GM19238 (cell line): ENCODE results near the gene CYP24A1.

Experiments
- DNase-seq: peaks from one replicate; pipeline ENCODE4 v3.0.0; 2011; ENCODE audit warnings: low spot score; ENCODE audit not compliant: insufficient read length

CYP24A1 gene

GRCh38 chr20:54203281-54203680, 29.5 kb upstream of the CYP24A1 start:
- no peak for DNase-seq

DNA sequence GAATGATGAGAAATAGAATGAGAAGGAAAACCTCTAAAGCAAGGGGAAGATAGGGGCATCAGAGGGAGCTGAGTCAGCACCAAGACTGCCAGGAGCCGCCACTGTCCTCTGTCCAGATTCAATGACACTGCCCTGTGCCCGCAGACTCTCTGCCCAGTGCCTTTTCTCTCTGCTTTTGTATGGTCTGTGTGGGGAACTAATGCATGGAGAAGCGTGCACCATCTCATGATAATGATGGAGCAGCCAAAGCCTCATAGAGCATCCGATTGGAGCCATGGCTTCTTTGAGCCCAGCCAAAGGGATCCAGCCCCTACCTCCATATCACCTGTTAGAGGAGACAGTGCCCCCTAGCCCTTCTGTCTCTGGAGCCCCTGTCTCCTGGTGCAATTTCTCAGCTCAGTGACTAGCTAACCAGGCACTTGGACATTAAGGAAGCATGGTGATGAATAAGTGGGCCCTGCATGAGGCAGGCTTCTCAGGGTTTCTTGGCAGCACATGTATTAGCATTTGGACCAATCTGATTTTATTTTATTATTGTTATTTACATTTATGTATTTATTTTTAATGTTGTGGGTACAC, 27.6 kb upstream of the CYP24A1 start:
- DNase-seq: no peak

DNA sequence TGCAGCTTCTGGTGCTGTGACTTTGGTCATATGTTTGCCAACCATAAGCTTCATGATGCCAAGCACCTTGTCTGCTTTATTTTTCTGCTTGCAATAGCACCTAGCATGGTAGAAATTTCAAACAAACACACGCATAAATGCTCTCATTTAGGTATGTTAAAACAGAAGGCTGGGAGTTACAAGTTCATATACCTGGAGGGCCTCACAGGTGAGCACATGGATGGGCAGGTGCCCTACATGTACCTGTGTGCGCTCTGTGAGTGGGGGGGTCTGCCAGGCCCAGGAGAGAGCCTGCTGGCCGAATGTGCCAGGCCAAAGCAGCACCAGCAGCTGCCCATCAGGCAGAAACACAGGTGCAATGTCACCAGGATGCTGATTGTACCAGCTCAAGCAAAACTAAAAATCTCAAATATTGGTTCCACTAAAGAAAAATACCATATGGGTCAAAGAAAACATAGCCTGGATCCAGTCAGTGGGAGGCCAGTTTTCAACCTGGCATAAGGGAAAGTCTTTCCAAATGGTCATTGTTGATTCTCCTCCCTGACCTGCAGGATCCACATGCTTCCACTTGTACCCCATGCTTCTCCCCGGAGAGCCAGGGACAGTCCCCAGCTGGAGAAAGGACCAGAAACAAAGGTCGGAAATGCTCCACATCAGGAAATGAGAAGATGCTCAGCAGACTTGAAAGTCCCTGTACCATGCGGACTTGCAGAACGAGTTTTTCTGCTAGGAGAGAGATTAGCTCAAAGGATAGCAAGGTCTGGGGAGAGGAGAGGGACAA, 26.9 kb upstream of the CYP24A1 start:
- DNase-seq: no peak

- DNase-seq: peak; percentile 27
Measured at GRCh38 chr20:54199721-54200176, 26.0 kb upstream of the CYP24A1 start.

- DNase-seq: no peak
Measured at GRCh38 chr20:54199283-54199682, 25.5 kb upstream of the CYP24A1 start.

GRCh38 chr20:54197621-54198604, 24.1 kb upstream of the CYP24A1 start:
- DNase-seq: no peak

GRCh38 chr20:54195483-54196472, 22.0 kb upstream of the CYP24A1 start:
- DNase-seq: no peak

DNA sequence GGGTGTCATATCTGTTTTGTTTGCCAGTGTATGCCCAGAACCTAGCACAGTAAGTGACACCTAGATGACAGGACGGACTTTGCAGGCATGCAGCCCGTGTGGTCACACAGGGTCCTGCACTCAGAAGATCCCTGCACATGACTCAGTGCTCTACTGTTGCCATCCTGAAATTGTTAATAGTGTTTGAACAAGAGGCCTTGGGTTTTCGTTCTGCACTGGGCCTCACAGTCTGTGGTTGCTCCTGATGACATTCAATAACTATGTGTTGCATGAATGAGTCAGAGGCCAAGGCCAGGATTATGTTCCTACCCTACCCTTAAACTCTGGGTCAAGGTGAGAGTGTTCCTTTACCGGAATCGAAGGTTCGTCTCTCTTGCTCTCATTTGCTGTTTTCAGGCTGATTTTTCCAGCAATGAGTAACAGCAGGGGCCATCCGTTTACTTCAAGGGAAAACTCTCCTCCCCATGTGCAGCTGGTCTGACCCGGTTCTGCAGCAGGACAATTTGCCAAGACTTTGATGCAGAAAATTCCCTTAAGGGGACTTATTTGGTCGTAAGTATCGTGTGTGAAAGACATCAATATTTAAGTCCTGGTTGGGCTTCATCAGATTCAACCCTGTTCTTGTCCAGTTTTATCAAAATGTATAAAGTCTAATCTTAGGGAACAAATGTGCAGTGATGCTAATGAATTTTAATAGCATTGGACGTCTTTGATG, 21.1 kb upstream of the CYP24A1 start:
- no peak for DNase-seq

- DNase-seq: no peak
Measured at GRCh38 chr20:54193817-54194216, 20.0 kb upstream of the CYP24A1 start.

- DNase-seq: no peak
Measured at GRCh38 chr20:54190217-54190616, 16.4 kb upstream of the CYP24A1 start.

GRCh38 chr20:54189630-54190029, 15.8 kb upstream of the CYP24A1 start:
- DNase-seq: no peak

DNA sequence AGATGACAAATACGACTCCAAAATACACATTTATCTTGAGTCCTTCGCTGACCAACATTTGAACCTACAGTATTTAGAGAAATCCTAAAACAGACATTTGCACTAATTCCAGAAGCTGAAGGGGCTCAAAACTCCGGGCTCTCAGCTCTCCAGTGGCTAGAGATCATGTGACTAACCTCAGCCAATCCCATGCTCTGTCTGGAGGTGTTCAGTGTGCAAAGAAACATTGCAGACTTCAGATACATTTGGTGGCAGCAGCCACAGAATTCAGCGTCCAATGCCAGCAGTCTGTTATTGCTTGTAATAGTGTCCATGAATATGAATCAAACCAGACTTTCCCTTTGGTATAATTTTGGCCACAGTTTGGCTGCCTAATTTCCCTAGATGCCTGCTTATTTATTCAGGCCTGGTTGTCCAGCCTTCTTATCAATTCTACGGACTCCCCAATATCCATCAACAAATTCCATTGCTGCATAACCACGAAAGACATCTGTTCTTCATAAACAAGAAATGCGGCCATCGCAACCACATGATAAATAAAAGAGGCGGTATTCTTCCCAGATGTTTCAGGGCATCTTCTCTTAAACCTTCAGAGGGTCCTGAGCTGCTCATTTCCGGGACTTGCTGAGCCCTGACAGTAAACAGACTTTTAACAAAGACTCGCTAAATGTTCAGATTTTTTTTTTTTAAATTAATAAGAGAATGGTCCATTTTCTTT, 14.5 kb upstream of the CYP24A1 start:
- no peak for DNase-seq

DNA sequence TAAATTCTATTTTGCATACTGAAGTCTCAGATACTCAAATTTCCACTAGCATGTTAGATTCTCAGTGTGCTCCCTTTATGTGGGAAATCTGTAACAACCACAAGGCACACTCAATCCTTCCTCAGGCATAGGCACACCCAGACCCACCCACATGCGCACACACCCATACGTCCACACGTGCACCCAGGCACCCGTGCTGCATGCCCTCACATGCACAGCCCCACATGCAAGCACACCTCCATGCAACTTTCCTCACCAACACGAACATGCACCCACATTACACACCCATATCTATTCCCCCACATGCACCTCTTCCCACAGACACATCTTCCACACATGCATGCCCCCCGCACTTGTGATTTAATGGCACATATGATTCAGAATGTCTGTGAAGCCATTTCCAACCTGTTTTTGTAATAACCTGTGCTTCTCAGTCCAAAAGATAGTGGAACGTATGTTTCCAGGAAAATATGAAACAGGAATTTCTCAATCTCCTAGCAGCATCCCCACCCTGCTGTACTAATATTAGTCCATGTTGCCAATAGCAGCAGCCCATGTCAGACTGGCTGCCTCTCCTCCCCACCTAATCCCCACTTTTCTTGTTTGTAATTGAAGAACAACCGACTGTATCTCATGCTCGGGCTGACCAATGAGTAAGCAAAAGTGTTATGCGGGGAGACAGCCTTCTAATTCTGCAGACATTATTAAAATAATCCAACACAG, 11.3 kb upstream of the CYP24A1 start:
- no peak for DNase-seq

DNA sequence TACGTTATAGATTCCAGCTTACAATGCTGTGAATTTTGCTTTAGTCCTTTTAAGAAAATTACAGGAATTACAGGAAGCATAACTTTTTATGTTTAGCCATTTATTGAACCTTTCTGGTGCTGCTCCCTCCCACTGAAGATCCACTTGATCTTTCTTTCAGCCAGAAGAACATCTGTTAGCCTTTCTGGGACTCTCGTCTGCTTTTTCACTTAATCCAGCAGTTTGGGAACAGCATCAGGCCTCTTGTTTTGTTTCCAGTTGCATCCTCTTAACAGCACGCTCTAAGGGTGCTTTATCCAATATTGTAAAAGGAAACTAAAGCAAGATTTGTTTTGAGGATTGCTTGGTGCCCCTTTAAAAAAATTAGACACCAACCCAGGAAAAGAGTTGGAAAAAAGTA, 10.3 kb upstream of the CYP24A1 start:
- no peak for DNase-seq

DNA sequence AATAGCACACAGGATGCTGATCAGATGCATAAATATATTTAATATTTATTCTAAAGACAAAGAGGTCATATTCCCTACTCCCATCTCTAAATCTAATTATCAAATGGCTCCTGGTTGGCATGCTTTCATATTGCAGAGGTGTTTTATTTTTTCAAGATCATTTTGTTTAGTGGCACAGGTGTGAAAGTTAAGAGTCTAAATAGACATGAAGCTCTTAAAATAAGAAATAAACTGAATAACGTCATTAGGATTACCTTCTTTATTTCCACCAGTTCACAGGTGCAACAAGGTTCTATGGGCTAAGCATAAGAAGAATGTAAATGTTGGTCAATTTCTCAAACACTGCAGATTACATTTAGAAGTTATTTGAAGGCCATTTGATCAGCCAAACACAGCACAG, 7.1 kb upstream of the CYP24A1 start:
- no peak for DNase-seq

DNA sequence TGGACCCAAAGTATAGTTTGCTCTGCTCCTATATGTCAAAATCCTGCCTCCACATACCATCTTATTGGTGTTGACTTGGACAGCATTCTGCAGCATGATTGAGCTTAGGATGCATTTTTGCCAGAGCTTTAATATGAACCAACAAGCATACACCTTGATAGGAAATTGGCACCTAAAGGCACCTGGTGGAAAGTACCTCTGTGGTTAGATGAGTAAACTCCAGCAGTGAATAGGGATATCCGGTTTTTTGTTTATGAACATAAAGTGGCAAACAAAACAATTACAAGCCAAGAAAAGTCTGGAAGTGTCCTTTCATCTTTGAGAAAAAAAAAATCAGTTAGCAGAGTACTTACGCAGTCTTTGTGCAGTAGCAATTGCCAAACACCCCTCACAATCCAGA, 6.2 kb upstream of the CYP24A1 start:
- no peak for DNase-seq

- DNase-seq: no peak
Measured at GRCh38 chr20:54178256-54178655, 4.5 kb upstream of the CYP24A1 start.

DNA sequence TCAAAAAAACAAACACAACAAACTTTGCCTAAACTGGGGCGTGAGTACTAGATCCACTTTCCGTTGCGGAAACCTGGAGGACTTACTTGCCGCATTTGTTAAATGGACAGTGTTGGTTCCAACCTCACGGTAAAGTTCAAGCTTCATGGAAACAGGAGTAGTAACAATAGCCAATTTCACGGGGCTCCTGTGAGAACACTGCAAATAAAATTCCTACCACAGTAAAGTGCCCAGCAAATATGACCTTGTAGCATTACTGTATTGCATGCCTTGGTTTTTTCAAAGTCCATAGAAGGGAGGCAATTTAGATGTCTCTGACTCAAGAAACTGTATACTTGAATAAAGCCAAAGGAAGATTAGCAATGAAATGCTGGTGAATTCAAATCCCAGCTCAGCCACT, 3.6 kb upstream of the CYP24A1 start:
- no peak for DNase-seq

- no peak for DNase-seq
Measured at GRCh38 chr20:54176610-54177009, 2.8 kb upstream of the CYP24A1 start.
